ENCODE results near the gene C1GALT1C1L.
"Not testable (repeated sequence)": the region's sequence is repeated elsewhere in the genome, so short reads cannot be mapped to it uniquely, and the experiment has no call there.

Gene C1GALT1C1L

GRCh38 chr2:43648994-43649701 is 27.1 kb downstream of the C1GALT1C1L start:
- Histone ChIP-seq H3K4me3 (ENCODE audit: extremely low read depth, insufficient read depth, low read length, poor library complexity, severe bottlenecking) (no peak overlapping the region), H3K27ac (ENCODE audit: low read depth, low read length, severe bottlenecking) (peak overlapping the region; percentile 7), H3K4me1 (ENCODE audit: control insufficient read depth, insufficient read depth, low read length, poor library complexity, severe bottlenecking) (peaks cover 4% of the 10 kb centered on the region), H3K36me3 (ENCODE audit: control insufficient read depth, insufficient read depth, low read length) (no peaks in the 10 kb centered on the region), H3K9me3 (ENCODE audit: control insufficient read depth, low read length) (no peaks in the 10 kb centered on the region)
- whole genome bisulfite sequencing, 2 experiments (ENCODE audit: insufficient coverage in 2 of 2) = 86% methylated on average over 1 of the region's 3 CpGs; no CpG with 5 or more reads in 1 of the 2 experiments

GRCh38 chr2:43643680-43644079 is 32.5 kb downstream of the C1GALT1C1L start:
- H3K27ac ChIP-seq (ENCODE audit: low read depth, low read length, severe bottlenecking) = no peak overlapping the region
- no peaks in the 10 kb centered on the region for H3K36me3 ChIP-seq (ENCODE audit: control insufficient read depth, insufficient read depth, low read length)
- no CpG with 5 or more reads among the region's 1 CpG for WGBS, 2 experiments (ENCODE audit: insufficient coverage in 2 of 2)
- H3K4me1 ChIP-seq (ENCODE audit: control insufficient read depth, insufficient read depth, low read length, poor library complexity, severe bottlenecking) = no peaks in the 10 kb centered on the region
- H3K9me3 ChIP-seq (ENCODE audit: control insufficient read depth, low read length) = no peaks in the 10 kb centered on the region
- no peak overlapping the region for H3K4me3 ChIP-seq (ENCODE audit: extremely low read depth, insufficient read depth, low read length, poor library complexity, severe bottlenecking)

- Histone ChIP-seq H3K36me3 (ENCODE audit: control insufficient read depth, insufficient read depth, low read length) (no peaks in the 10 kb centered on the region), H3K9me3 (ENCODE audit: control insufficient read depth, low read length) (no peaks in the 10 kb centered on the region), H3K4me3 (ENCODE audit: extremely low read depth, insufficient read depth, low read length, poor library complexity, severe bottlenecking) (no peak overlapping the region), H3K27ac (ENCODE audit: low read depth, low read length, severe bottlenecking) (no peak overlapping the region), H3K4me1 (ENCODE audit: control insufficient read depth, insufficient read depth, low read length, poor library complexity, severe bottlenecking) (peaks cover 5% of the 10 kb centered on the region)
- WGBS, 2 experiments (ENCODE audit: insufficient coverage in 2 of 2) = 83 to 90% methylated on average over 1 of the region's 2 CpGs
Observed at GRCh38 chr2:43642363-43642762, 33.9 kb downstream of the C1GALT1C1L start.

GRCh38 chr2:43637030-43637803 is 39.0 kb downstream of the C1GALT1C1L start, which contains the start of gene PLEKHH2:
PLEKHH2 (plus strand) TSS chr2:43637260; CDS start chr2:43644674, 7,414 bp downstream.
- peak within 1 kb of the TSS; percentile 71 for H3K4me3 ChIP-seq (ENCODE audit: extremely low read depth, insufficient read depth, low read length, poor library complexity, severe bottlenecking)
- H3K4me1 ChIP-seq (ENCODE audit: control insufficient read depth, insufficient read depth, low read length, poor library complexity, severe bottlenecking) = peaks cover 5% of the 10 kb centered on the region
- H3K9me3 ChIP-seq (ENCODE audit: control insufficient read depth, low read length) = no peaks in the 10 kb centered on the region
- WGBS, 2 experiments (ENCODE audit: insufficient coverage in 2 of 2) = 1 to 2% methylated on average over 53 to 57 of the region's 75 CpGs
- no peaks in the 10 kb centered on the region for H3K36me3 ChIP-seq (ENCODE audit: control insufficient read depth, insufficient read depth, low read length)
- H3K27ac ChIP-seq (ENCODE audit: low read depth, low read length, severe bottlenecking) = no peak within 1 kb of the TSS

- Histone ChIP-seq H3K9me3 (ENCODE audit: control insufficient read depth, low read length) (no peaks in the 10 kb centered on the region), H3K4me1 (ENCODE audit: control insufficient read depth, insufficient read depth, low read length, poor library complexity, severe bottlenecking) (peaks cover 5% of the 10 kb centered on the region), H3K4me3 (ENCODE audit: extremely low read depth, insufficient read depth, low read length, poor library complexity, severe bottlenecking) (peak overlapping the region; percentile 71), H3K27ac (ENCODE audit: low read depth, low read length, severe bottlenecking) (no peak overlapping the region), H3K36me3 (ENCODE audit: control insufficient read depth, insufficient read depth, low read length) (no peaks in the 10 kb centered on the region)
- 62 to 69% methylated on average over 5 to 9 of the region's 10 CpGs for WGBS, 2 experiments (ENCODE audit: insufficient coverage in 2 of 2)
Observed at GRCh38 chr2:43636621-43637020, 39.6 kb downstream of the C1GALT1C1L start.

- H3K36me3 ChIP-seq (ENCODE audit: control insufficient read depth, insufficient read depth, low read length); H3K4me3 ChIP-seq (ENCODE audit: extremely low read depth, insufficient read depth, low read length, poor library complexity, severe bottlenecking); H3K4me1 ChIP-seq (ENCODE audit: control insufficient read depth, insufficient read depth, low read length, poor library complexity, severe bottlenecking); H3K27ac ChIP-seq (ENCODE audit: low read depth, low read length, severe bottlenecking); H3K9me3 ChIP-seq (ENCODE audit: control insufficient read depth, low read length): not testable (repeated sequence)
- 92 to 97% methylated on average over 7 to 9 of the region's 12 CpGs for WGBS, 2 experiments (ENCODE audit: insufficient coverage in 2 of 2)
Observed at GRCh38 chr2:43636153-43636552, 40.1 kb downstream of the C1GALT1C1L start.

- no peaks in the 10 kb centered on the region for H3K9me3 ChIP-seq (ENCODE audit: control insufficient read depth, low read length)
- WGBS, 2 experiments (ENCODE audit: insufficient coverage in 2 of 2) = 74 to 94% methylated on average over 2 to 4 of the region's 6 CpGs
- no peak overlapping the region for H3K27ac ChIP-seq (ENCODE audit: low read depth, low read length, severe bottlenecking)
- H3K4me1 ChIP-seq (ENCODE audit: control insufficient read depth, insufficient read depth, low read length, poor library complexity, severe bottlenecking) = peaks cover 5% of the 10 kb centered on the region
- no peaks in the 10 kb centered on the region for H3K36me3 ChIP-seq (ENCODE audit: control insufficient read depth, insufficient read depth, low read length)
- no peak overlapping the region for H3K4me3 ChIP-seq (ENCODE audit: extremely low read depth, insufficient read depth, low read length, poor library complexity, severe bottlenecking)
Observed at GRCh38 chr2:43634604-43635306, 41.5 kb downstream of the C1GALT1C1L start.

- Histone ChIP-seq H3K9me3 (ENCODE audit: control insufficient read depth, low read length) (no peaks in the 10 kb centered on the region), H3K4me1 (ENCODE audit: control insufficient read depth, insufficient read depth, low read length, poor library complexity, severe bottlenecking) (no peaks in the 10 kb centered on the region), H3K27ac (ENCODE audit: low read depth, low read length, severe bottlenecking) (no peak overlapping the region), H3K4me3 (ENCODE audit: extremely low read depth, insufficient read depth, low read length, poor library complexity, severe bottlenecking) (no peak overlapping the region), H3K36me3 (ENCODE audit: control insufficient read depth, insufficient read depth, low read length) (no peaks in the 10 kb centered on the region)
- WGBS, 2 experiments (ENCODE audit: insufficient coverage in 2 of 2) = 72 to 79% methylated on average over 8 to 9 of the region's 11 CpGs
Observed at GRCh38 chr2:43631618-43632317, 44.5 kb downstream of the C1GALT1C1L start.
